H1 (cell line): ENCODE measurements around the gene TEX29. TPM values are rescaled to one million over a fixed set of nuclear protein-coding genes. Genes with fewer than 3 reads are reported as not detected.

ENCODE experiments used
- CTCF ChIA-PET: fragments of 300-600 bp; sonication (Branson Sonifier 250); formaldehyde crosslinking; loops from one replicate; lab custom pipeline; 2021; ENCODE audit not compliant: partially characterized antibody; lab: Charles Lee
- POLR2A ChIA-PET: fragments of 300-600 bp; sonication (Branson Sonifier 250); formaldehyde crosslinking; loops from one replicate; lab custom pipeline; 2021; ENCODE audit warnings: inconsistent platforms; ENCODE audit not compliant: partially characterized antibody; lab: Charles Lee
- DNase-seq, 2 experiments: peaks; one replicate each; pipeline versions ENCODE4 v3.0.0 to v3.0.0-alpha.2; 2010 to 2022; ENCODE audit warnings: low spot score in 2 of 2, low read depth in 1 of 2, mixed read lengths in 1 of 2
- FAIRE-seq: peaks from 2 replicates; lab custom pipeline; 2011; peaks lifted over from hg19 to GRCh38; lab: Jason Lieb, UNC
- H2AFZ ChIP-seq: 2 replicates; pipeline ENCODE4 v1.8.1; 2012; ENCODE audit warnings: low read length, inconsistent platforms
- H2AK5ac ChIP-seq: 2 replicates; pipeline ENCODE4 v1.6.1; 2013; ENCODE audit warnings: low read depth, low read length
- H2BK120ac ChIP-seq: replicated peaks from 2 replicates; pipeline ENCODE3; 2013; ENCODE audit warnings: low read depth, low read length, inconsistent platforms
- H2BK12ac ChIP-seq: 2 replicates; pipeline ENCODE4 v1.6.1; 2013; ENCODE audit warnings: low read depth, low read length
- H2BK15ac ChIP-seq: 2 replicates; pipeline ENCODE4 v1.6.1; 2013; ENCODE audit warnings: low read length
- H2BK20ac ChIP-seq: 2 replicates; pipeline ENCODE4 v1.6.1; 2013; ENCODE audit warnings: low read length
- H2BK5ac ChIP-seq: 2 replicates; pipeline ENCODE4 v1.6.1; 2013; ENCODE audit warnings: low read depth, low read length
- H3K14ac ChIP-seq: 2 replicates; pipeline ENCODE4 v1.6.1; 2013; ENCODE audit warnings: inconsistent platforms; ENCODE audit not compliant: insufficient read length
- H3K18ac ChIP-seq: 2 replicates; pipeline ENCODE4 v1.6.1; 2013; ENCODE audit warnings: low read length; ENCODE audit errors: extremely low read depth
- H3K23ac ChIP-seq: 2 replicates; pipeline ENCODE4 v1.6.1; 2013; ENCODE audit warnings: inconsistent platforms; ENCODE audit not compliant: insufficient read length
- H3K23me2 ChIP-seq: 2 replicates; pipeline ENCODE4 v1.6.1; 2013; ENCODE audit warnings: low read depth, low read length
- H3K27ac ChIP-seq: 2 replicates; pipeline ENCODE4 v1.6.1; 2011; ENCODE audit warnings: low read depth, low read length, inconsistent platforms
- H3K27me3 ChIP-seq, 4 experiments: replicated peaks in 1 of 4; 1 replicate in 1 of 4; 2 replicates in 3 of 4; pipeline versions ENCODE4 v1.6.1 to v1.8.1; 2011 to 2013; ENCODE audit warnings: low read length in 3 of 4, mild to moderate bottlenecking in 3 of 4, inconsistent platforms in 2 of 4, mixed read lengths in 2 of 4, moderate library complexity in 1 of 4; ENCODE audit not compliant: control insufficient read depth in 3 of 4, insufficient read depth in 3 of 4; ENCODE audit errors: extremely low read depth in 1 of 4
- H3K36me3 ChIP-seq, 4 experiments: 2 replicates each; pipeline versions ENCODE4 v1.6.1 to v1.8.1; 2011 to 2013; ENCODE audit warnings: mild to moderate bottlenecking in 4 of 4, low read length in 3 of 4, moderate library complexity in 2 of 4, control low read depth in 1 of 4, inconsistent platforms in 1 of 4; ENCODE audit not compliant: insufficient read depth in 4 of 4, control insufficient read depth in 2 of 4
- H3K4ac ChIP-seq: replicated peaks from 2 replicates; pipeline ENCODE3; 2013; ENCODE audit warnings: low read length, low read depth, mixed read lengths, inconsistent platforms; ENCODE audit not compliant: insufficient read length
- H3K4me1 ChIP-seq, 4 experiments: replicated peaks in 1 of 4; 1 replicate in 1 of 4; 2 replicates in 3 of 4; pipeline versions ENCODE4 v1.6.1 to v1.8.1; 2011 to 2013; ENCODE audit warnings: low read length in 3 of 4, inconsistent platforms in 2 of 4, mixed read lengths in 1 of 4; ENCODE audit not compliant: insufficient read depth in 4 of 4, control insufficient read depth in 3 of 4
- H3K4me2 ChIP-seq, 2 experiments: 2 replicates each; pipeline versions ENCODE4 v1.6.1 to v1.8.1; 2011 to 2013; ENCODE audit warnings: low read depth in 2 of 2, low read length in 2 of 2, control low read depth in 1 of 2, inconsistent platforms in 1 of 2, mild to moderate bottlenecking in 1 of 2; ENCODE audit not compliant: insufficient read depth in 1 of 2
- H3K4me3 ChIP-seq, 4 experiments: fragments of 200-600, 300-600 bp in 1 of 4; sonication (generic), shearing (Covaris generic), sonication (Bioruptor Twin) in 1 of 4; 2 replicates each; pipeline versions ENCODE4 v1.5.1 to v1.8.1; 2011 to 2016; ENCODE audit warnings: low read length in 4 of 4, low read depth in 3 of 4, control low read depth in 2 of 4, inconsistent platforms in 2 of 4, mild to moderate bottlenecking in 2 of 4, mixed read lengths in 1 of 4, moderate library complexity in 1 of 4; ENCODE audit not compliant: insufficient read depth in 2 of 4; ENCODE audit errors: extremely low read depth in 1 of 4
- H3K56ac ChIP-seq: replicated peaks from 2 replicates; pipeline ENCODE3; 2013; ENCODE audit warnings: low read depth, mild to moderate bottlenecking, mixed read lengths, low read length, inconsistent platforms; ENCODE audit not compliant: insufficient read length
- H3K79me1 ChIP-seq: 2 replicates; pipeline ENCODE4 v1.6.1; 2013; ENCODE audit warnings: low read depth, low read length, control low read depth
- H3K79me2 ChIP-seq, 2 experiments: 2 replicates each; pipeline versions ENCODE4 v1.6.1 to v1.8.1; 2012 to 2013; ENCODE audit warnings: low read length in 2 of 2, mild to moderate bottlenecking in 2 of 2, inconsistent platforms in 1 of 2; ENCODE audit not compliant: insufficient read depth in 2 of 2, control insufficient read depth in 1 of 2
- H3K9ac ChIP-seq, 4 experiments: replicated peaks in 1 of 4; 1 replicate in 1 of 4; 2 replicates in 3 of 4; pipeline versions ENCODE4 v1.6.1 to v1.8.1; 2011 to 2013; ENCODE audit warnings: low read depth in 3 of 4, low read length in 3 of 4, control low read depth in 2 of 4, mild to moderate bottlenecking in 2 of 4, moderate library complexity in 2 of 4, inconsistent platforms in 1 of 4; ENCODE audit errors: extremely low read depth in 1 of 4
- H3K9me3 ChIP-seq, 2 experiments: 2 replicates each; pipeline versions ENCODE4 v1.6.1 to v1.8.1; 2012 to 2013; ENCODE audit warnings: mild to moderate bottlenecking in 2 of 2, moderate library complexity in 2 of 2, control low read depth in 1 of 2, inconsistent platforms in 1 of 2, low read depth in 1 of 2, low read length in 1 of 2, mixed read lengths in 1 of 2; ENCODE audit not compliant: insufficient read depth in 2 of 2
- H4K20me1 ChIP-seq, 2 experiments: replicated peaks in 1 of 2; 2 replicates each; pipeline versions ENCODE3 to v1.8.1; 2011 to 2013; ENCODE audit warnings: inconsistent platforms in 2 of 2, low read length in 2 of 2, mild to moderate bottlenecking in 1 of 2; ENCODE audit not compliant: insufficient read depth in 2 of 2, control insufficient read depth in 1 of 2
- H4K5ac ChIP-seq: 2 replicates; pipeline ENCODE4 v1.6.1; 2013; ENCODE audit warnings: low read length, low read depth, mixed read lengths, inconsistent platforms; ENCODE audit not compliant: insufficient read length
- H4K8ac ChIP-seq: 2 replicates; pipeline ENCODE4 v1.8.0; 2013; ENCODE audit warnings: mild to moderate bottlenecking, moderate library complexity, low read length, inconsistent platforms; ENCODE audit not compliant: insufficient read depth; ENCODE audit errors: extremely low read depth
- H4K91ac ChIP-seq: replicated peaks from 2 replicates; pipeline ENCODE3; 2013; ENCODE audit warnings: low read length, mixed read lengths, inconsistent platforms; ENCODE audit not compliant: insufficient read length
- BRCA1 ChIP-seq: IDR thresholded peaks from 2 replicates; pipeline ENCODE4 v1.6.1; 2012; ENCODE audit warnings: low read depth, low read length, improper control_type of control experiment
- GABPA ChIP-seq: IDR thresholded peaks from 2 replicates; pipeline ENCODE4 v1.6.1; 2011; ENCODE audit warnings: mild to moderate bottlenecking, low read length, moderate library complexity, borderline replicate concordance; ENCODE audit not compliant: insufficient read depth
- KDM1A ChIP-seq: fragments of 200-600, 300-600 bp; sonication (generic); IDR thresholded peaks from 2 replicates; pipeline ENCODE4 v1.7.1; 2016; ENCODE audit warnings: mild to moderate bottlenecking, low read length, borderline replicate concordance
- NANOG ChIP-seq: IDR thresholded peaks from 2 replicates; pipeline ENCODE4 v1.6.1; 2011; ENCODE audit warnings: low read length, low read depth, mild to moderate bottlenecking, inconsistent platforms; ENCODE audit not compliant: insufficient read depth, poor library complexity, severe bottlenecking
- RNF2 ChIP-seq: fragments of 200-900, 300-1000 bp; sonication (generic); IDR thresholded peaks from 2 replicates; pipeline ENCODE4 v1.7.1; 2016; ENCODE audit warnings: borderline replicate concordance, low read depth, mild to moderate bottlenecking, antibody characterized with exemption, low read length; ENCODE audit not compliant: poor library complexity, severe bottlenecking; ENCODE audit errors: missing control alignments
- SP1 ChIP-seq: IDR thresholded peaks from 2 replicates; pipeline ENCODE4 v1.6.1; 2011; ENCODE audit warnings: low read depth, low read length
- USF2 ChIP-seq: IDR thresholded peaks from 2 replicates; pipeline ENCODE4 v1.6.1; 2011; ENCODE audit warnings: low read length, improper control_type of control experiment
- WGBS, 2 experiments: shearing (Covaris generic) in 1 of 2; methylation state at CpG; one replicate each; pipeline versions ENCODE4 v1.1.6 to v1.1.7; 2013 to 2015; ENCODE audit warnings: low lambda C conversion rate in 2 of 2, mixed read lengths in 2 of 2, inconsistent platforms in 1 of 2, low coverage in 1 of 2, missing lambda C conversion rate in 1 of 2; ENCODE audit not compliant: insufficient replicate concordance in 2 of 2, insufficient coverage in 1 of 2, insufficient read length in 1 of 2; ENCODE audit errors: extremely low coverage in 1 of 2, missing lambda C conversion rate in 1 of 2; 5-methylcytosine and 5-hydroxymethylcytosine counted together
- polyA plus RNA-seq, 7 experiments: library from polyadenylated mRNA; depleted of rRNA in 3 of 7; stranded (reverse) in 5 of 7; unstranded in 2 of 7; fragments of >200 nt in 5 of 7; fragments of 200-250 nt in 2 of 7; gene quantifications; 1 replicate in 5 of 7; 2 replicates in 1 of 7; 4 replicates in 1 of 7; pipeline versions ENCODE4 v1.2.1 to v1.2.3, GENCODE V29; 2011 to 2013; ENCODE audit warnings: missing spikeins in 2 of 7, mixed read lengths in 2 of 7
- total RNA-seq: library from RNA; stranded (reverse); fragmentation: NEBNext Ultra II Directional; extraction: Animal tissue kit (Norgen Biotek cat#: 25700); gene quantifications from 2 replicates; pipeline ENCODE4 v1.2.1, GENCODE V29; 2021
- TF ChIP-seq, protein P1 (sequence below): IDR thresholded peaks from 2 replicates; pipeline ENCODE4 v1.6.1; 2012; ENCODE audit warnings: low read length, inconsistent platforms

The TEX29 gene
- total and polyA plus RNA-seq, 2 of the 8 experiments (the other 6 are each of a cell fraction or from before 2014, with no cell fraction given), result 0.08 TPM; not detected in 1

- no peak overlapping the region for H3K23ac ChIP-seq
- H3K56ac ChIP-seq, result no peak overlapping the region
- H2BK12ac ChIP-seq, result no peak overlapping the region; the same call in 1 of the 2 replicates
- CTCF ChIA-PET, result interaction anchor here (1.1 kb wide), 1 partner anchor 28 kb away, joined by 3 read pairs; no protein-coding TSS in a partner anchor
- no peaks in the 10 kb centered on the region; a peak in 1 of 7 replicates for H3K4me1 ChIP-seq
- H3K27me3 ChIP-seq, result no peaks in the 10 kb centered on the region
- no peak overlapping the region for H2BK20ac ChIP-seq
- H4K91ac ChIP-seq, result no peak overlapping the region
- H2BK5ac ChIP-seq, result no peak overlapping the region
- H2AK5ac ChIP-seq, result no peak overlapping the region
- no peak overlapping the region for H2BK15ac ChIP-seq
- H3K9me3 ChIP-seq, result no peaks in the 10 kb centered on the region
- H3K4ac ChIP-seq, result no peak overlapping the region
- WGBS, 2 experiments, result 83% methylated on average over 22 of the region's 23 CpGs; no CpG with 5 or more reads in 1 of the 2 experiments
- H2AFZ ChIP-seq, result no peak overlapping the region
- H3K23me2 ChIP-seq, result no peaks in the 10 kb centered on the region
- H3K14ac ChIP-seq, result no peak overlapping the region
- no peaks in the 10 kb centered on the region for H3K79me2 ChIP-seq
- H3K79me1 ChIP-seq, result no peaks in the 10 kb centered on the region
- H3K9ac ChIP-seq, result no peak overlapping the region
- H4K20me1 ChIP-seq, result no peaks in the 10 kb centered on the region
- DNase-seq (peak in 1 of 2 experiments; percentile 29), FAIRE-seq (no peak)
- no peak overlapping the region for H3K4me2 ChIP-seq
- H2BK120ac ChIP-seq, result no peak overlapping the region
- peak overlapping the region; percentile 35; the same call in 1 of the 2 replicates for H4K8ac ChIP-seq
- H4K5ac ChIP-seq, result no peak overlapping the region
- no peak overlapping the region for H3K4me3 ChIP-seq
- POLR2A ChIA-PET, result no interaction called here
- no peak overlapping the region for H3K18ac ChIP-seq
- no peak overlapping the region for H3K27ac ChIP-seq
- no peaks in the 10 kb centered on the region for H3K36me3 ChIP-seq
- TF ChIP-seq KDM1A (no peak), SP1 (no peak), BRCA1 (no peak), NANOG (no peak), USF2 (no peak), RNF2 (no peak), GABPA (no peak)
- TF ChIP-seq, protein P1, sequence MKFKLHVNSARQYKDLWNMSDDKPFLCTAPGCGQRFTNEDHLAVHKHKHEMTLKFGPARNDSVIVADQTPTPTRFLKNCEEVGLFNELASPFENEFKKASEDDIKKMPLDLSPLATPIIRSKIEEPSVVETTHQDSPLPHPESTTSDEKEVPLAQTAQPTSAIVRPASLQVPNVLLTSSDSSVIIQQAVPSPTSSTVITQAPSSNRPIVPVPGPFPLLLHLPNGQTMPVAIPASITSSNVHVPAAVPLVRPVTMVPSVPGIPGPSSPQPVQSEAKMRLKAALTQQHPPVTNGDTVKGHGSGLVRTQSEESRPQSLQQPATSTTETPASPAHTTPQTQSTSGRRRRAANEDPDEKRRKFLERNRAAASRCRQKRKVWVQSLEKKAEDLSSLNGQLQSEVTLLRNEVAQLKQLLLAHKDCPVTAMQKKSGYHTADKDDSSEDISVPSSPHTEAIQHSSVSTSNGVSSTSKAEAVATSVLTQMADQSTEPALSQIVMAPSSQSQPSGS, result no peak
Measured at GRCh38 chr13:111372651-111373425, 52.4 kb downstream of the TEX29 start.
